ENCODE measurements around the gene ANKFN1. TPM values are rescaled to one million over a fixed set of nuclear protein-coding genes. Genes with fewer than 3 reads are reported as not detected.

Gene ANKFN1
- total RNA-seq, 2 donors from 2014 or later = 0.52 to 0.58 TPM

DNA sequence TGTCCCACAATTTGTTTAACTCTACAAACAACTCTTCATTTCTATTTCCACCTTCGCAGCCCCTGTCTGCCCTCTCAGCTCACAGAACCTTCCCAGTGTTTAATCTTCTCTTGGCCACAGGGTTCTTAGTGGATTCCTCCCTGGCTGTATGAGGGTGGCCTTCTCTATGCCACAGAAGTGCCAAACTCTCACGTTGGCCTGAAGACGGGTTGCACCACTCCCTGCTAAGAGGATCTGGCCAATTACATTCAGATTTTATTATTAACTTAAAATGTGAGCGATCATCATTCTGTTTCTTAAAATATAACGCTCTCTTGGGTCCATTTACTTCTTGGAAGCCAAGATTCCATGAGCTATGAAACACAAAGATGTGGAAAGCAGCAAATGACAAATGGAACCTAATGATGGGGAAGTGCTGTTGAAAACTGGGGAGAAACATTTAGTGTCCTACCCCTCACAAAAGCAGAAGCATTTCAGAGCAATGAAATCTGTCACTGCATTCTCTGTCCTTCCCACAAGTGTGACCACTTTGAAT lies 348.9 kb downstream of the ANKFN1 start:
- H3K9ac ChIP-seq (ENCODE audit: low read depth in 2 of 2, low read length in 2 of 2) = no peak overlapping the region
- DNase-seq = no peak
- no peaks in the 10 kb centered on the region for H3K9me3 ChIP-seq
- H3K4me1 ChIP-seq = no peaks in the 10 kb centered on the region
- no peaks in the 10 kb centered on the region for H3K36me3 ChIP-seq
- H3K27ac ChIP-seq = no peak overlapping the region
- H3K27me3 ChIP-seq = no peaks in the 10 kb centered on the region
- H3K4me3 ChIP-seq = no peak overlapping the region
- intact Hi-C loops (cut with DNase I) = loop anchor here (10.0 kb wide), 1 partner anchor 213 kb away; no protein-coding TSS in a partner anchor
- TF ChIP-seq, protein P1, sequence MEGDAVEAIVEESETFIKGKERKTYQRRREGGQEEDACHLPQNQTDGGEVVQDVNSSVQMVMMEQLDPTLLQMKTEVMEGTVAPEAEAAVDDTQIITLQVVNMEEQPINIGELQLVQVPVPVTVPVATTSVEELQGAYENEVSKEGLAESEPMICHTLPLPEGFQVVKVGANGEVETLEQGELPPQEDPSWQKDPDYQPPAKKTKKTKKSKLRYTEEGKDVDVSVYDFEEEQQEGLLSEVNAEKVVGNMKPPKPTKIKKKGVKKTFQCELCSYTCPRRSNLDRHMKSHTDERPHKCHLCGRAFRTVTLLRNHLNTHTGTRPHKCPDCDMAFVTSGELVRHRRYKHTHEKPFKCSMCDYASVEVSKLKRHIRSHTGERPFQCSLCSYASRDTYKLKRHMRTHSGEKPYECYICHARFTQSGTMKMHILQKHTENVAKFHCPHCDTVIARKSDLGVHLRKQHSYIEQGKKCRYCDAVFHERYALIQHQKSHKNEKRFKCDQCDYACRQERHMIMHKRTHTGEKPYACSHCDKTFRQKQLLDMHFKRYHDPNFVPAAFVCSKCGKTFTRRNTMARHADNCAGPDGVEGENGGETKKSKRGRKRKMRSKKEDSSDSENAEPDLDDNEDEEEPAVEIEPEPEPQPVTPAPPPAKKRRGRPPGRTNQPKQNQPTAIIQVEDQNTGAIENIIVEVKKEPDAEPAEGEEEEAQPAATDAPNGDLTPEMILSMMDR (IDR thresholded peaks at IDR 0.05) = no peak

- H3K36me3 ChIP-seq = no peaks in the 10 kb centered on the region
- DNase-seq = no peak
- no peaks in the 10 kb centered on the region for H3K4me1 ChIP-seq
- no peaks in the 10 kb centered on the region for H3K9me3 ChIP-seq
- no peak overlapping the region for H3K27ac ChIP-seq
- intact Hi-C loops (cut with DNase I) = loop anchor here (10.0 kb wide), 1 partner anchor 210 kb away; no protein-coding TSS in a partner anchor
- H3K27me3 ChIP-seq = no peaks in the 10 kb centered on the region
- no peak overlapping the region for H3K9ac ChIP-seq (ENCODE audit: low read depth in 2 of 2, low read length in 2 of 2)
- TF ChIP-seq, protein P1 (IDR thresholded peaks at IDR 0.05) = no peak
- H3K4me3 ChIP-seq = no peak overlapping the region
Observed at GRCh38 chr17:56505154-56505756, 352.0 kb downstream of the ANKFN1 start.

DNA sequence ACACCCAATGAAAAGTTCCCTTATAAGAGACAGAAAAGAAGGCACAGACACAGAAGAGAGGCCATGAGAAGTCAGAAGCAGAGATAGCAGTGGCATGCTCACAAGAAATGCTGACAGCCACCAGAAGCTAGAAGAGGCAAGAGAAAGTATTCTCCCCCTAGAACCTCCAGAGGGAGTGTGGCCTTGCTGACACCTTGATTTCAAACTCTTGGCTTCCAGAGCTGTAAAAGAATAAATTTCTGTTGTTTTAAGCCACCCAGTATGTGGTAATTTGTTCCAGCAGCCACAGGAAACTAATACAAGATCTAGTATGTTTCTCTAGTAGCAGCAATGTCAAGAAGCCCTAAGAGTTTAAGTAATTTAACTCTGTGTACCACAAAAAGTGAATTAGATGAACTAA lies 353.1 kb downstream of the ANKFN1 start:
- Histone ChIP-seq H3K27me3 (no peaks in the 10 kb centered on the region), H3K9ac (ENCODE audit: low read depth in 2 of 2, low read length in 2 of 2) (no peak overlapping the region), H3K9me3 (no peaks in the 10 kb centered on the region), H3K36me3 (no peaks in the 10 kb centered on the region), H3K4me3 (no peak overlapping the region), H3K4me1 (no peaks in the 10 kb centered on the region), H3K27ac (no peak overlapping the region)
- TF ChIP-seq, protein P1 (IDR thresholded peaks at IDR 0.05) = no peak
- no peak for DNase-seq
- intact Hi-C loops (cut with DNase I) = loop anchor here (10.0 kb wide), 1 partner anchor 208 kb away; no protein-coding TSS in a partner anchor

DNA sequence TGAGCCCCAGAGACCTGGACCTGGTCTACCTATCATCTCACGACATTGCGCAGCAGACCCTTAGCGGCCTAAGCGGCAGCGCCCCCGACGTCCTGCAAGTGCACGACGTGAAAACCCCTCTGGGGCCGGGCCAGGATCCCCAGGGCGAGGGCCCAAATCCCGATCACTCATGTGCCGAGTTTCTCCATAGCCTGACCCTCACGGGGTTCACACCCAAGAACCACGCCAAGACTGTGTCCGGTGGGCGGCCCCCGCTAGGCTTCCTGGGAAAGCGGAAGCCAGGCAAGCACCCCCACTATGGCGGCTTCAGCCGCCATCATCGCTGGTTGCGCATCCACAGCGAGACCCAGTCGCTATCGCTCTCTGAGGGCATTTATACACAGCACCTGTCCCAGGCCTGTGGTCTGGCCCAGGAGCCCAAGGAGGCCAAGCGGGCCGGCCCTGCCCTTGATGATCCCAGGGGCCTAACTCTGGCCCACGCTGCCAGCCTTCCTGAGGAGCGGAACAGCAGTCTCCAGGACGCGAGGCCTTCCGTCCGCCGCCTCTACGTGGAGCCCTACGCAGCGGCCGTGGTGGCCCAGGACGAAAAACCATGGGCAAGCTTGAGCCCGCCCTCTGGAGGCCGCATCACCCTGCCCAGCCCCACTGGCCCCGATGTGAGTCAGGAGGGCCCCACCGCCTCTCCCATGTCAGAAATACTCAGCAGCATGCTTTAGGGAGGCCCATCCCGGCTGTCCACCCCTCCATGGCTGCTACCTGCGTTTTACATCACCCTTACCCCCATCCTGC lies 357.5 kb downstream of the ANKFN1 start:
- intact Hi-C loops (cut with DNase I) = no loop called here
- Histone ChIP-seq H3K9me3 (no peaks in the 10 kb centered on the region), H3K27ac (no peak overlapping the region), H3K36me3 (no peaks in the 10 kb centered on the region), H3K27me3 (no peaks in the 10 kb centered on the region), H3K4me3 (no peak overlapping the region), H3K4me1 (no peaks in the 10 kb centered on the region), H3K9ac (ENCODE audit: low read depth in 2 of 2, low read length in 2 of 2) (no peak overlapping the region)
- no peak for DNase-seq
- TF ChIP-seq, protein P1 (IDR thresholded peaks at IDR 0.05) = no peak

DNA sequence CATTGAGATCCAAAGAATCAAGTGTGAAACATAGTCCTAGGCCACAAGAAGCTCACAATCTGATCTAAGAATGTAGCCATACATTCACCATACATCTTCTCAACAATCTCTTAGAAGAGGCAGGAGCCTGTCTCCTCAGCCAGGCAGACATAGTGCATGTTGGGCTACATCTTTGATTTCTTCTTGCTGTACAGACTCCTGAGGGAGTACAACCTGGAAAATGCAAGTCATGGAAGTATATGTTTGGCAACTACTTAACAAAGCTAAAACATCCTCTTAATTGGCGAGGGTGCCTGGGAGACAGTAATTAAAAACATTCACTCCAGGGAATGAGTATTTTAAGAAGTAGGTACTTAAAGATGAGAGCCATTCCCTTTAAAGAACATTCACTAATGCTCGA lies 361.0 kb downstream of the ANKFN1 start:
- TF ChIP-seq, protein P1 (IDR thresholded peaks at IDR 0.05) = no peak
- Histone ChIP-seq H3K27me3 (no peaks in the 10 kb centered on the region), H3K4me3 (no peak overlapping the region), H3K9me3 (no peaks in the 10 kb centered on the region), H3K4me1 (no peaks in the 10 kb centered on the region), H3K9ac (ENCODE audit: low read depth in 2 of 2, low read length in 2 of 2) (no peak overlapping the region), H3K36me3 (no peaks in the 10 kb centered on the region), H3K27ac (no peak overlapping the region)
- intact Hi-C loops (cut with DNase I) = no loop called here
- DNase-seq = no peak
